ENCODE data around the gene PDE6G. TPM values are rescaled to one million over a fixed set of nuclear protein-coding genes. Genes with fewer than 3 reads are reported as not detected.

The PDE6G gene
- total RNA-seq, 4 donors from 2014 or later, result 0.98 TPM; not detected in 3

DNA sequence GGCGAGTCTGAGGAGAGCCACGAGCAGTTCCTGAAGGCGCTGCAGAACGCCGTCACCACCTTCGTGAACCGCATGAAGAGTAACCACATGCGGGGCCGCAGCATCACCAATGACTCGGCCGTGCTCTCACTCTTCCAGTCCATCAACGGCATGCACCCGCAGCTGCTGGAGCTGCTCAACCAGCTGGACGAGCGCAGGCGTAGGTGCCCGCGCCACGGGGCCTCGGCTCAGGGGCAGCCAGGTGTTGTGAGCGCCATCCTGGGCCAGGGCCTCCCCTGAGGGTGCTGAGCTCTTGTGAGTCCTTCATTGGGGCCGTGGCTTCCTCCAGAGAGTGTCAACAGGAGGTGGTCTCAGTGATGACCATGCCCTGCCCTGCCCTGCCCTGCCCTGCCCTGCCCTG is 39.5 kb upstream of the PDE6G start:
- intact Hi-C loops (cut with DNase I), result no loop called here
- no peak overlapping the region for H3K27ac ChIP-seq (replicated peaks in 1 of 4)
- no CpG with 5 or more reads among the region's 22 CpGs for WGBS
- H3K27me3 ChIP-seq, result no peaks in the 10 kb centered on the region
- no peak for DNase-seq (ENCODE audit: extremely low spot score)
- TF ChIP-seq POLR2A (IDR thresholded peaks at IDR 0.05; ENCODE audit: low read depth), result no peak
- TF ChIP-seq POLR2AphosphoS5 (IDR thresholded peaks at IDR 0.05), result no peak
- TF ChIP-seq EP300 (IDR thresholded peaks at IDR 0.05), result no peak
- TF ChIP-seq, protein P1, sequence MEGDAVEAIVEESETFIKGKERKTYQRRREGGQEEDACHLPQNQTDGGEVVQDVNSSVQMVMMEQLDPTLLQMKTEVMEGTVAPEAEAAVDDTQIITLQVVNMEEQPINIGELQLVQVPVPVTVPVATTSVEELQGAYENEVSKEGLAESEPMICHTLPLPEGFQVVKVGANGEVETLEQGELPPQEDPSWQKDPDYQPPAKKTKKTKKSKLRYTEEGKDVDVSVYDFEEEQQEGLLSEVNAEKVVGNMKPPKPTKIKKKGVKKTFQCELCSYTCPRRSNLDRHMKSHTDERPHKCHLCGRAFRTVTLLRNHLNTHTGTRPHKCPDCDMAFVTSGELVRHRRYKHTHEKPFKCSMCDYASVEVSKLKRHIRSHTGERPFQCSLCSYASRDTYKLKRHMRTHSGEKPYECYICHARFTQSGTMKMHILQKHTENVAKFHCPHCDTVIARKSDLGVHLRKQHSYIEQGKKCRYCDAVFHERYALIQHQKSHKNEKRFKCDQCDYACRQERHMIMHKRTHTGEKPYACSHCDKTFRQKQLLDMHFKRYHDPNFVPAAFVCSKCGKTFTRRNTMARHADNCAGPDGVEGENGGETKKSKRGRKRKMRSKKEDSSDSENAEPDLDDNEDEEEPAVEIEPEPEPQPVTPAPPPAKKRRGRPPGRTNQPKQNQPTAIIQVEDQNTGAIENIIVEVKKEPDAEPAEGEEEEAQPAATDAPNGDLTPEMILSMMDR (IDR thresholded peaks at IDR 0.05), result no peak
- H3K36me3 ChIP-seq, result peaks cover 73 to 100% (median 98%) of the 10 kb centered on the region in 4 donors
- H3K9me3 ChIP-seq, result no peaks in the 10 kb centered on the region
- H3K4me3 ChIP-seq, result no peak overlapping the region
- H3K4me1 ChIP-seq, result peaks cover 4 to 12% (median 6%) of the 10 kb centered on the region in 4 donors

DNA sequence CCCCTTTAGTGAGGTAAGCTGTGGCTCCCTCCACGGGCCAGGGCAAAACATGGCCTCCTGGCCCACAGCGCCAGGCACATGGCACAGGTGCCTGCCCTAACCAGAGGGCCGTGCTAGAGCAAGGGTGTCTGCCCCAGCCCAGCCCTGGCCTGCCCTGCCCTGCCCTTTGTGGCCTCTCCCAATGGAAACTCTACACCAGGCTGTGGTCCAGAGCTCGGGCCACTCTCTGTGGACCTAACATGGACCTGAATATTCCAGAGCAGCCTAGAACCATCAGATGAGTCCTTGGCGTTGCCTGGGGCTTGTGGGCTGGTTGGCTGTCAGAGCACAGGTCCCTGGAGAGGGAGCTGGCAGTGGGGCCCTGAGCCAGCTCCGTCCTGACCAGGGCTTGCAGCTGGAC is 38.9 kb upstream of the PDE6G start:
- DNase-seq (ENCODE audit: extremely low spot score), result no peak
- intact Hi-C loops (cut with DNase I), result no loop called here
- Histone ChIP-seq H3K4me3 (no peak overlapping the region), H3K9me3 (no peaks in the 10 kb centered on the region), H3K27ac (replicated peaks in 1 of 4) (no peak overlapping the region), H3K36me3 (peaks cover 75 to 100% (median 98%) of the 10 kb centered on the region in 4 donors), H3K27me3 (no peaks in the 10 kb centered on the region), H3K4me1 (peaks cover 0 to 8% (median under 1%) of the 10 kb centered on the region in 4 donors)
- TF ChIP-seq, protein P1 (IDR thresholded peaks at IDR 0.05), result no peak
- TF ChIP-seq POLR2A (IDR thresholded peaks at IDR 0.05; ENCODE audit: low read depth) (no peak), POLR2AphosphoS5 (IDR thresholded peaks at IDR 0.05) (no peak), EP300 (IDR thresholded peaks at IDR 0.05) (no peak)
- WGBS, result 87% methylated on average over 3 of the region's 6 CpGs

DNA sequence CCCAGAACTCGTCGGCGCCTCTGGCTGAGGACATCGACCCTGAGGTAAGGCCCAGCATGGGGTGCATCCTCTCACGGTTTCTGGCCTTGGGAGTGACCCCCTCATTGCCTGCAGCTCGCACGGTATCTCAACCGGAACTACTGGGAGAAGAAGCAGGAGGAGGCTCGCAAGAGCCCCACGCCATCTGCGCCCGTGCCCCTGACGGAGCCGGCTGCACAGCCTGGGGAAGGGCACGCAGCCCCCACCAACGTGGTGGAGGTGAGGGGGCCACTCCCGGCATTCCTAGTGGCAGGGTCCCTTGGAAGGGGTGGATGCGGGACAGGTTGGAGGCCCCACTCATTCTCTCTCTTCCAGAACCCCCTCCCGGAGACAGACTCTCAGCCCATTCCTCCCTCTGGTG is 38.5 kb upstream of the PDE6G start:
- TF ChIP-seq POLR2AphosphoS5 (IDR thresholded peaks at IDR 0.05), result no peak
- TF ChIP-seq, protein P1 (IDR thresholded peaks at IDR 0.05), result no peak
- no peak for TF ChIP-seq EP300 (IDR thresholded peaks at IDR 0.05)
- no peak for TF ChIP-seq POLR2A (IDR thresholded peaks at IDR 0.05; ENCODE audit: low read depth)
- Histone ChIP-seq H3K27ac (replicated peaks in 1 of 4) (no peak overlapping the region), H3K4me3 (no peak overlapping the region), H3K27me3 (no peaks in the 10 kb centered on the region), H3K4me1 (peaks cover 0 to 8% (median 0%) of the 10 kb centered on the region in 4 donors), H3K9me3 (no peaks in the 10 kb centered on the region), H3K36me3 (peaks cover 75 to 100% (median 99%) of the 10 kb centered on the region in 4 donors)
- no peak for DNase-seq (ENCODE audit: extremely low spot score)
- intact Hi-C loops (cut with DNase I), result no loop called here
- 93% methylated on average over 17 of the region's 19 CpGs for WGBS

DNA sequence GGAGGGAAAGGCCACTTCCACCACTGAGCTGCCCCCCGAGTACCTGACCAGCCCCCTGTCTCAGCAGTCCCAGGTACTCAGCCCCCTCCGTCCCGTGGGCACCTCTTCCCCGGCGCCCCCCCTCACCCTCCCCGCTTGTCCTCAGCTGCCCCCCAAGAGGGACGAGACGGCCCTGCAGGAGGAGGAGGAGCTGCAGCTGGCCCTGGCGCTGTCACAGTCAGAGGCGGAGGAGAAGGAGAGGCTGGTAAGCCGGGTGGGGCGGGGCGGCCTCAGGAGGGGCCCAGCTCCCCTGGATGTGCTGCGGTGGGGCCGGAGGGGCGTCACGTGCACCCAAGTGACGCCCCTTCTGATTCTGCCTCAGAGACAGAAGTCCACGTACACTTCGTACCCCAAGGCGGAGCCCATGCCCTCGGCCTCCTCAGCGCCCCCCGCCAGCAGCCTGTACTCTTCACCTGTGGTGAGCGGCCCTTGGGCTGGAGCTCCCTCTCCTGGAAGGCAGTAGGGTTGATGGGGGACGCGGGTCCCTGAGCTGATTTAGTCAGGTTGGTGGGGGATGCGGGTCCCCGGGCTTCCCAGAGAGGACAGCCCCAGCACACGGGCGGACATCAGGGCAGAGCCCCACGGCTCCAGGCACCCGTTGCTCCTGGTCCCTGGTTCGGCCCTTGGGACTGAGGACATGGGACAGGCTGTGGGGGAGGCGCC is 37.3 kb upstream of the PDE6G start:
- H3K27ac ChIP-seq (replicated peaks in 1 of 4), result no peak overlapping the region
- no peaks in the 10 kb centered on the region for H3K27me3 ChIP-seq
- H3K9me3 ChIP-seq, result no peaks in the 10 kb centered on the region
- H3K4me3 ChIP-seq, result no peak overlapping the region
- no peak for DNase-seq (ENCODE audit: extremely low spot score)
- H3K4me1 ChIP-seq, result peaks cover 0 to 8% (median 0%) of the 10 kb centered on the region in 4 donors
- intact Hi-C loops (cut with DNase I), result no loop called here
- TF ChIP-seq POLR2AphosphoS5 (IDR thresholded peaks at IDR 0.05) (no peak), EP300 (IDR thresholded peaks at IDR 0.05) (no peak), POLR2A (IDR thresholded peaks at IDR 0.05; ENCODE audit: low read depth) (no peak)
- TF ChIP-seq, protein P1 (IDR thresholded peaks at IDR 0.05), result no peak
- 88% methylated on average over 13 of the region's 35 CpGs for WGBS
- peaks cover 81 to 100% (median 100%) of the 10 kb centered on the region in 4 donors for H3K36me3 ChIP-seq
